Caco-2 (cell line): ENCODE data around the gene MBD6. TPM values are rescaled to one million over a fixed set of nuclear protein-coding genes. Genes with fewer than 3 reads are reported as not detected.
A peak's percentile ranks its signal among the peaks of the same experiment; 100 is the strongest.

Experiments
- BruUV-seq: library from RNA; stranded (reverse); fragments of 400-500 nt; replicated peaks from 2 replicates; lab custom pipeline; 2021; lab: Mats Ljungman, UMichigan
- CTCF ChIA-PET: fragments of 300-600 bp; sonication (Branson Sonifier 250); formaldehyde crosslinking; loops from one replicate; lab custom pipeline; 2022; ENCODE audit warnings: antibody characterized with exemption; lab: Charles Lee
- POLR2A ChIA-PET: fragments of 300-600 bp; sonication (Branson Sonifier 250); formaldehyde crosslinking; loops from one replicate; lab custom pipeline; 2022; ENCODE audit warnings: antibody characterized with exemption; lab: Charles Lee
- DNase-seq, 2 experiments: peaks; one replicate each; pipeline versions ENCODE4 v3.0.0 to v3.0.0-alpha.2; 2020 to 2022
- H3K27me3 ChIP-seq: replicated peaks from 2 replicates; pipeline ENCODE4 v1.6.0; 2011; ENCODE audit warnings: low read length; ENCODE audit not compliant: control insufficient read depth, insufficient read depth
- H3K36me3 ChIP-seq: 2 replicates; pipeline ENCODE4 v1.5.1; 2011; ENCODE audit warnings: low read length; ENCODE audit not compliant: control insufficient read depth, insufficient read depth
- H3K4me1 ChIP-seq: fragments of 250-450 bp; sonication (Bioruptor Pico); 2 replicates; pipeline ENCODE4 v1.5.1; 2020; ENCODE audit warnings: mild to moderate bottlenecking
- H3K4me3 ChIP-seq: 2 replicates; pipeline ENCODE4 v1.5.1; 2011; ENCODE audit warnings: low read depth, mild to moderate bottlenecking, control low read depth, low read length
- H3K9me3 ChIP-seq: fragments of 250-450 bp; sonication (Bioruptor Pico); 2 replicates; pipeline ENCODE4 v1.5.1; 2020; ENCODE audit warnings: mild to moderate bottlenecking, moderate library complexity
- H3K27ac Mint-ChIP-seq: one replicate; pipeline ENCODE4 v1.8.0; 2022; ENCODE audit warnings: mixed read lengths; ENCODE audit not compliant: unreplicated experiment
- H3K27me3 Mint-ChIP-seq: one replicate; pipeline ENCODE4 v1.8.0; 2022; ENCODE audit warnings: mixed read lengths; ENCODE audit not compliant: insufficient read depth, unreplicated experiment
- H3K36me3 Mint-ChIP-seq: one replicate; pipeline ENCODE4 v1.8.0; 2022; ENCODE audit warnings: mild to moderate bottlenecking, mixed read lengths; ENCODE audit not compliant: insufficient read depth, unreplicated experiment
- H3K4me1 Mint-ChIP-seq: one replicate; pipeline ENCODE4 v1.8.0; 2022; ENCODE audit warnings: low read depth, mixed read lengths; ENCODE audit not compliant: unreplicated experiment
- H3K4me3 Mint-ChIP-seq: one replicate; pipeline ENCODE4 v1.8.0; 2022; ENCODE audit warnings: mild to moderate bottlenecking, moderate library complexity, mixed read lengths; ENCODE audit not compliant: unreplicated experiment
- H3K9me3 Mint-ChIP-seq: one replicate; pipeline ENCODE4 v1.8.0; 2022; ENCODE audit warnings: mixed read lengths; ENCODE audit not compliant: unreplicated experiment
- intact Hi-C: fragments of 100-400 bp; cut with micrococcal nuclease; formaldehyde crosslinking; loops from one replicate; pipeline ENCODE4 v1.10.0; 2022; ENCODE audit not compliant: unreplicated experiment
- total RNA-seq: library from RNA; stranded (reverse); gene quantifications from 2 replicates; pipeline ENCODE4 v1.2.3, GENCODE V29; 2022
- TF ChIP-seq, protein P1 (sequence below), 2 experiments: fragments of 200-600 bp in 1 of 2; IDR thresholded peaks; 1 replicate in 1 of 2; 2 replicates in 1 of 2; pipeline versions ENCODE4 v1.5.1 to v1.8.0; 2011 to 2022; ENCODE audit warnings: antibody characterized with exemption in 1 of 2, control low read depth in 1 of 2, inconsistent platforms in 1 of 2, low read depth in 1 of 2, low read length in 1 of 2, mild to moderate bottlenecking in 1 of 2, moderate library complexity in 1 of 2; ENCODE audit not compliant: insufficient read depth in 1 of 2, severe bottlenecking in 1 of 2, unreplicated experiment in 1 of 2

Gene MBD6
- total RNA-seq, 1 experiment from 2014 or later = 82.2 TPM

DNA sequence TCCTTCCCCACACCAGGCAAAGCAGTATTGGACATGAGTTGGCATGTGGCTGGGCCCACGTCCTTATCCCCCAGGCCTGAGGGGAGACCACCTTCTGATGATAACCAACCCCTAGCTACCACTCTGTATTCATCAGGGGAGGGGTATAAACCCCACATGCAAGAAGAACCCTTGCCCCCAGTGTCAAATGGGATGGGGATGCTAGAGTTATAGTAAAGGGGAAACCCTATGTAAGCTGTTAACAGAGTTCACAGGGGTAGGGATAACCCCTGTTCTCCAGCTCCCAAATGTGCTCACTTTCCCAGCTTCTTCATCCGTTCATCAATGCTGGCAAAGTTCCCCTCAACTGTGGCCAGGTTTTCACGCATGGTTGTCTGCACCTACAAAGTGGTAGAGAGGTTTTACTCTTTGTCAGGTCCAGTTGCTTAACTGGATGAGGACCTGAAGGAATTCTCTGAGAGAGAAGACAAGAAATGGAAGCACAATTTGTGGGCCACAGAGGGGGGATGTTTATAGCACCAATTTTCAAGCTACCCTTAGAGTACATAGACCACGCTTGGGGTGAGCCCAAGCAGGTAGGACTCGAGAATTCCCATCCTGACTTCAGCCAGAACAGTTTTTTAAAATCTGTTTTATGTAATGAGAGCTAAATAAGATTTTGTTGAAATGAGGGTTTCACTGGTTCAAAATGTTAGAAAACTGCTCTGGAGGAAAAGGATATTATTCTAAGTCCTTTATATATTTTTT, 7.9 kb downstream of the MBD6 start:
- ChIA-PET POLR2A (no interaction called here), CTCF (no interaction called here)
- H3K36me3 Mint-ChIP-seq = peaks cover 67% of the 10 kb centered on the region

DNA sequence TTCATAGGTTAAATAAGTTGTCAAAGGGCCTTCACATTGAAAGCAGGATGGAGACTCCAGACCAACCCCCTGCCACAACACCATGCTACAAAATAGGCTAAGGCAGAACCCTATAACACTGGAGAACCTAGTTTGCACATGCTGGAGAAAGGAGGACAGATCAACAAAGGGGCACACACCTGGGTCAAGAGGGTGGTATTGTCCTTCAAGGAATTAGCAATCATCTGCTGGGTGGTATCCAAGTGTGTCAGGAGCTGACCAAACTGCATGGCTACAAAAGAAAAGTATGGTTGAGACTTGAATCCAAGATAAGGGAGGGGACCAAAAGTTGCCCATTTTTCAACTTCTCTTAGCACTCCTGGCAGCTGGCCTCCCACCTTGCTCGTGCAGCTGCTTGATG, 9.2 kb downstream of the MBD6 start:
- Mint-ChIP-seq H3K4me3 (no peak overlapping the region), H3K36me3 (peaks cover 69% of the 10 kb centered on the region), H3K27ac (no peak overlapping the region), H3K27me3 (no peaks in the 10 kb centered on the region), H3K9me3 (no peaks in the 10 kb centered on the region), H3K4me1 (no peaks in the 10 kb centered on the region)
- Histone ChIP-seq H3K9me3 (no peaks in the 10 kb centered on the region), H3K36me3 (peaks cover 5% of the 10 kb centered on the region), H3K27me3 (no peaks in the 10 kb centered on the region), H3K4me3 (no peak overlapping the region), H3K4me1 (no peaks in the 10 kb centered on the region)
- BruUV-seq = no TSS peak
- TF ChIP-seq, protein P1, sequence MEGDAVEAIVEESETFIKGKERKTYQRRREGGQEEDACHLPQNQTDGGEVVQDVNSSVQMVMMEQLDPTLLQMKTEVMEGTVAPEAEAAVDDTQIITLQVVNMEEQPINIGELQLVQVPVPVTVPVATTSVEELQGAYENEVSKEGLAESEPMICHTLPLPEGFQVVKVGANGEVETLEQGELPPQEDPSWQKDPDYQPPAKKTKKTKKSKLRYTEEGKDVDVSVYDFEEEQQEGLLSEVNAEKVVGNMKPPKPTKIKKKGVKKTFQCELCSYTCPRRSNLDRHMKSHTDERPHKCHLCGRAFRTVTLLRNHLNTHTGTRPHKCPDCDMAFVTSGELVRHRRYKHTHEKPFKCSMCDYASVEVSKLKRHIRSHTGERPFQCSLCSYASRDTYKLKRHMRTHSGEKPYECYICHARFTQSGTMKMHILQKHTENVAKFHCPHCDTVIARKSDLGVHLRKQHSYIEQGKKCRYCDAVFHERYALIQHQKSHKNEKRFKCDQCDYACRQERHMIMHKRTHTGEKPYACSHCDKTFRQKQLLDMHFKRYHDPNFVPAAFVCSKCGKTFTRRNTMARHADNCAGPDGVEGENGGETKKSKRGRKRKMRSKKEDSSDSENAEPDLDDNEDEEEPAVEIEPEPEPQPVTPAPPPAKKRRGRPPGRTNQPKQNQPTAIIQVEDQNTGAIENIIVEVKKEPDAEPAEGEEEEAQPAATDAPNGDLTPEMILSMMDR (IDR thresholded peaks at IDR 0.05; ENCODE audit: insufficient read depth in 1 of 2, low read depth in 1 of 2, low read length in 1 of 2, severe bottlenecking in 1 of 2, unreplicated experiment in 1 of 2) = no peak
- POLR2A ChIA-PET = no interaction called here
- no peak for DNase-seq
- CTCF ChIA-PET = no interaction called here
- intact Hi-C loops = no loop called here

More for the DNA sequence above, 7.9 kb downstream of the MBD6 start:
- no peaks in the 10 kb centered on the region for H3K27me3 ChIP-seq
- no peak for DNase-seq
- H3K4me1 Mint-ChIP-seq = no peaks in the 10 kb centered on the region
- H3K9me3 Mint-ChIP-seq = no peaks in the 10 kb centered on the region
- no peak overlapping the region for H3K27ac Mint-ChIP-seq
- no peak overlapping the region for H3K4me3 ChIP-seq
- TF ChIP-seq, protein P1 (IDR thresholded peaks at IDR 0.05; ENCODE audit: insufficient read depth in 1 of 2, low read depth in 1 of 2, low read length in 1 of 2, severe bottlenecking in 1 of 2, unreplicated experiment in 1 of 2) = no peak
- H3K36me3 ChIP-seq = peaks cover 8% of the 10 kb centered on the region
- H3K27me3 Mint-ChIP-seq = no peaks in the 10 kb centered on the region
- H3K4me3 Mint-ChIP-seq = no peak overlapping the region
- no peaks in the 10 kb centered on the region for H3K9me3 ChIP-seq
- intact Hi-C loops = no loop called here
- BruUV-seq = TSS peak; percentile 81
- H3K4me1 ChIP-seq = no peaks in the 10 kb centered on the region

DNA sequence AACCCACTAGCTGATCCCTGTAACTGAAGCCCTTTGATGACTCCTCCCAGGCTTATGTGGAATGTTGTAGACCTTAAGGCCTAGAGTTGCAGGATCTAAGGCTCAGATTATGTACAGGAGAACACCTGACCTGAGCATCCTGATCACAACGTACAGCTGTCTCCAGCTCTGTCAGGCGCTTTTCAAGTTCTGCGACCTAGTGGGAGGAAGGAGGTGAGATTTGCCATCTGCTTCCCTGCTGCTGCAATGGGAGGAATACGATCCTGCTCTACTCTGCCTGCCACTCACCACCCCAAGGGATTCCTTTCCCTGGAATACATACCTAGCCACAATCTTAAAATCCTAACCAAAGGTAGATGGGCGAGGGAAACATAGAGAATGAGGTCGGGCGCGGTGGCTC, 10.5 kb downstream of the MBD6 start:
- Histone ChIP-seq H3K36me3 (peaks cover 3% of the 10 kb centered on the region; the same call in 1 of the 2 replicates), H3K4me1 (no peaks in the 10 kb centered on the region)

More for the DNA sequence above, 10.5 kb downstream of the MBD6 start:
- Mint-ChIP-seq H3K36me3 (peaks cover 75% of the 10 kb centered on the region), H3K4me1 (no peaks in the 10 kb centered on the region), H3K4me3 (no peak overlapping the region), H3K27ac (no peak overlapping the region), H3K27me3 (no peaks in the 10 kb centered on the region), H3K9me3 (no peaks in the 10 kb centered on the region)
- Histone ChIP-seq H3K27me3 (no peaks in the 10 kb centered on the region), H3K4me3 (no peak overlapping the region), H3K9me3 (no peaks in the 10 kb centered on the region)
- BruUV-seq = no TSS peak
- ChIA-PET CTCF (no interaction called here), POLR2A (no interaction called here)
- DNase-seq = no peak
- TF ChIP-seq, protein P1 (IDR thresholded peaks at IDR 0.05; ENCODE audit: insufficient read depth in 1 of 2, low read depth in 1 of 2, low read length in 1 of 2, severe bottlenecking in 1 of 2, unreplicated experiment in 1 of 2) = no peak
- intact Hi-C loops = no loop called here
